Measurements from ENCODE around the gene ICAM2.

ICAM2 gene

DNA sequence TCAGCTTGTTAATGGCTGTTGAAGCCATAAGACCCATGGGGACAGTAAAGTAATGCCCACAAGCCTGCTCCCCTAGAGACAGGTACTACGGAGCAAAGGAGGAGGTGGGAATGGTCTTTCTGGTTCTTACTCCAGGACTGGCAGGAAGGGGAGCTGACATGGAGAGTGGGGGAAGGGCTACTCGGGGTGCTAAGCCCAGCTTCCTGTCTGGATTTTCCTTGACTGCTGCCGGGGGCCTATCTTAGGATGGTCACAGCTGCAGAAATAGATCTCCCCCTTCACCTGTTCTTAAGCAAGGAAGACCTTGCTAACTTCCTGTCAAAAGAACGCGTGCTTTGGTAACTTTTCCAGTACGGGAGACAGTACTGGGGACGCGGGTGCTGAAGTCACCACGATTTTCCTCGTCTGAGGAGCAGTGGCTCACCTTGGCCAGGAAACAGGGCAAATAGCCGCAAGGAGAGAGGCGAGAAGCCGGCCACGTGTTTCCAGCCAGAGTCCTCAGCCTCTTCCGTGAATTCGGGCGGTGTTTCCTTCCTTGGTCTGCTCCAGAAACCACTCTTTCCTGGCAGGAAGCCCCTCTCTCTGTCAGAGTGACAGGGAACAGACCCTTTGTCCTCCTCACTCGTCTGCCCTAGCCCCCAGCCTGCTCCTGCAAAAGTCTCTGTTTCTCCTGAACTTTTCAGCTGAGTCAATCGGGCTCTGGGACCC, 22.9 kb downstream of the ICAM2 start:
- Histone ChIP-seq H3K27me3 (ENCODE audit: control insufficient read depth, low read length) (peaks cover 54% of the 10 kb centered on the region), H3F3A (ENCODE audit: control insufficient read depth, insufficient read depth) (no peaks in the 10 kb centered on the region), H3K4me3 (ENCODE audit: low read length) (peak overlapping the region; percentile 78), H3K36me3 (ENCODE audit: control insufficient read depth, low read length) (no peaks in the 10 kb centered on the region; the same call in 1 of the 2 replicates), H3K9me2 (replicated peaks; ENCODE audit: control insufficient read depth, low read length) (no peaks in the 10 kb centered on the region), H4K20me1 (ENCODE audit: control insufficient read depth, insufficient read depth, low read depth, low read length) (no peaks in the 10 kb centered on the region), H3K4me1 (ENCODE audit: control insufficient read depth, low read length) (peaks cover 19% of the 10 kb centered on the region), H3K79me2 (ENCODE audit: control insufficient read depth, low read length) (no peaks in the 10 kb centered on the region), H3K9me3 (ENCODE audit: control insufficient read depth, insufficient read depth, low read length) (no peaks in the 10 kb centered on the region), H3K4me2 (ENCODE audit: low read length) (peak overlapping the region; percentile 91), H3K27ac (ENCODE audit: low read depth, low read length) (no peak overlapping the region)
- TF ChIP-seq EZH2phosphoT487 (IDR thresholded peaks at IDR 0.05; ENCODE audit: borderline replicate concordance, low read length), result no peak
- TF ChIP-seq, protein P1, sequence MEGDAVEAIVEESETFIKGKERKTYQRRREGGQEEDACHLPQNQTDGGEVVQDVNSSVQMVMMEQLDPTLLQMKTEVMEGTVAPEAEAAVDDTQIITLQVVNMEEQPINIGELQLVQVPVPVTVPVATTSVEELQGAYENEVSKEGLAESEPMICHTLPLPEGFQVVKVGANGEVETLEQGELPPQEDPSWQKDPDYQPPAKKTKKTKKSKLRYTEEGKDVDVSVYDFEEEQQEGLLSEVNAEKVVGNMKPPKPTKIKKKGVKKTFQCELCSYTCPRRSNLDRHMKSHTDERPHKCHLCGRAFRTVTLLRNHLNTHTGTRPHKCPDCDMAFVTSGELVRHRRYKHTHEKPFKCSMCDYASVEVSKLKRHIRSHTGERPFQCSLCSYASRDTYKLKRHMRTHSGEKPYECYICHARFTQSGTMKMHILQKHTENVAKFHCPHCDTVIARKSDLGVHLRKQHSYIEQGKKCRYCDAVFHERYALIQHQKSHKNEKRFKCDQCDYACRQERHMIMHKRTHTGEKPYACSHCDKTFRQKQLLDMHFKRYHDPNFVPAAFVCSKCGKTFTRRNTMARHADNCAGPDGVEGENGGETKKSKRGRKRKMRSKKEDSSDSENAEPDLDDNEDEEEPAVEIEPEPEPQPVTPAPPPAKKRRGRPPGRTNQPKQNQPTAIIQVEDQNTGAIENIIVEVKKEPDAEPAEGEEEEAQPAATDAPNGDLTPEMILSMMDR (IDR thresholded peaks at IDR 0.05; ENCODE audit: low read depth, low read length, poor library complexity, severe bottlenecking), result no peak

- Histone ChIP-seq H4K20me1 (ENCODE audit: control insufficient read depth, insufficient read depth, low read depth, low read length) (no peaks in the 10 kb centered on the region), H3K4me1 (ENCODE audit: control insufficient read depth, low read length) (peaks cover 19% of the 10 kb centered on the region), H3K27me3 (ENCODE audit: control insufficient read depth, low read length) (peaks cover 61% of the 10 kb centered on the region), H3K9me2 (replicated peaks; ENCODE audit: control insufficient read depth, low read length) (no peaks in the 10 kb centered on the region), H3F3A (ENCODE audit: control insufficient read depth, insufficient read depth) (no peaks in the 10 kb centered on the region), H3K36me3 (ENCODE audit: control insufficient read depth, low read length) (no peaks in the 10 kb centered on the region), H3K27ac (ENCODE audit: low read depth, low read length) (no peak overlapping the region), H3K9me3 (ENCODE audit: control insufficient read depth, insufficient read depth, low read length) (no peaks in the 10 kb centered on the region), H3K79me2 (ENCODE audit: control insufficient read depth, low read length) (no peaks in the 10 kb centered on the region), H3K4me2 (ENCODE audit: low read length) (no peak overlapping the region), H3K4me3 (ENCODE audit: low read length) (no peak overlapping the region)
- no peak for TF ChIP-seq EZH2phosphoT487 (IDR thresholded peaks at IDR 0.05; ENCODE audit: borderline replicate concordance, low read length)
Observed at GRCh38 chr17:63996430-63997182, 23.8 kb downstream of the ICAM2 start.

DNA sequence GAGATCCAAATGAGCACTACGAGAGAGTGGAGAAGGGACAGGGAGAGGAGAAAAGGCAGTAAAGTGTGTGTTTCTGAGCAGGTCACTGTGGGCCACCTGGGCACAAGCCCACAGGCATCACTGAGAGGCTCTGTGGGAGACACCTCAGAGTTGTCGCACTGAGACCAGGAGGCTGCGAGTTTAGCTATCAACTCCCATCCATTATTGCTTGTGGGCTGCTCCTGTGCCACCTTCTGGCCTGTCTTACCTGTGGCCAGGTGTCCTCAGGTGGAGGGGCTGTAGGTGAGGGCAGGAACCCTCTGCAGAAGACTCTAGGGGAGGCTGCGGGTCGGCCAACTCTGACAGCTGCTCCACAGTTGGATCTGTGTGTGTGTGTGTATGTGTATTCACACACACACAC, 24.8 kb downstream of the ICAM2 start:
- H4K20me1 ChIP-seq (ENCODE audit: control insufficient read depth, insufficient read depth, low read depth, low read length), result no peaks in the 10 kb centered on the region
- TF ChIP-seq, protein P1 (IDR thresholded peaks at IDR 0.05; ENCODE audit: low read depth, low read length, poor library complexity, severe bottlenecking), result no peak
- no peak for TF ChIP-seq EZH2phosphoT487 (IDR thresholded peaks at IDR 0.05; ENCODE audit: borderline replicate concordance, low read length)
- no peak overlapping the region for H3K27ac ChIP-seq (ENCODE audit: low read depth, low read length)
- H3K4me2 ChIP-seq (ENCODE audit: low read length), result no peak overlapping the region
- no peaks in the 10 kb centered on the region for H3K9me3 ChIP-seq (ENCODE audit: control insufficient read depth, insufficient read depth, low read length)
- no peak overlapping the region for H3K4me3 ChIP-seq (ENCODE audit: low read length)
- H3K4me1 ChIP-seq (ENCODE audit: control insufficient read depth, low read length), result peaks cover 21% of the 10 kb centered on the region
- no peaks in the 10 kb centered on the region for H3F3A ChIP-seq (ENCODE audit: control insufficient read depth, insufficient read depth)
- no peaks in the 10 kb centered on the region for H3K79me2 ChIP-seq (ENCODE audit: control insufficient read depth, low read length)
- peaks cover 65% of the 10 kb centered on the region for H3K27me3 ChIP-seq (ENCODE audit: control insufficient read depth, low read length)
- H3K36me3 ChIP-seq (ENCODE audit: control insufficient read depth, low read length), result no peaks in the 10 kb centered on the region
- H3K9me2 ChIP-seq (replicated peaks; ENCODE audit: control insufficient read depth, low read length), result no peaks in the 10 kb centered on the region
